ENCODE results near the gene PLEKHG7.
A peak's percentile ranks its signal among the peaks of the same experiment; 100 is the strongest.
"Not testable (repeated sequence)": the region's sequence is repeated elsewhere in the genome, so short reads cannot be mapped to it uniquely, and the experiment has no call there.

Gene PLEKHG7

GRCh38 chr12:92747151-92747550, 44.4 kb downstream of the PLEKHG7 start:
- no peak for DNase-seq (ENCODE audit: low spot score)

GRCh38 chr12:92749691-92750090, 46.9 kb downstream of the PLEKHG7 start:
- not testable (repeated sequence) for DNase-seq (ENCODE audit: low spot score)

- no peak for DNase-seq (ENCODE audit: low spot score)
Observed at GRCh38 chr12:92753976-92754885, 51.4 kb downstream of the PLEKHG7 start.

- no peak for DNase-seq (ENCODE audit: low spot score)
Observed at GRCh38 chr12:92756898-92757596, 54.3 kb downstream of the PLEKHG7 start.

DNA sequence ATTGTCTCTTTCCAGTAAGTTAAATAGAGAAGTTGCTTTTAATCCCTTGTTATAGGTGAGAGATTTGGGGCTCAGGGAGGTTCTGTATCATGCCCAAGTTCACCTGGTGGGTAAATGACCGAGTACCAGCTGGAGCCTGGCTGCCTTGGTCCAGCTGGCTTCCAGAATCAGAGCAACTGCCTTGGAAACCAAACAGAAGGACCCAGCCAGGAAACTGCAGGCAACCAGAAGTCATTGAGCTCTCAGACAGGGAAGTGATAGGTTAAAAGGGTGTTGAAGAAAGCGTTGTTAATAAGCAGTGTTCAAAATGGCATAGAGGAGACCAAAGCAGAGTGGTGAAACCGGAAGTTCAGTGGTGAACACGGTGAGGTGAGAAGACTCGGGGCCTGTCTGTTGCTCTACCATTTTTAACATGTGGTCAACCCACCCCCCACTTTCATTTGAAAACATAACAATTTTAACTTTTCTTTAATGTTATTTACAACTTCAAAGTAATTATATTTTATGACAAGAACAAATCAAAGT, 54.9 kb downstream of the PLEKHG7 start:
- no peak for DNase-seq (ENCODE audit: low spot score)

GRCh38 chr12:92759634-92760268, 57.0 kb downstream of the PLEKHG7 start:
- DNase-seq (ENCODE audit: low spot score), result peak; percentile 92

- DNase-seq (ENCODE audit: low spot score), result no peak
Observed at GRCh38 chr12:92762773-92763172, 60.0 kb downstream of the PLEKHG7 start.

GRCh38 chr12:92764831-92765230, 62.0 kb downstream of the PLEKHG7 start:
- DNase-seq (ENCODE audit: low spot score), result no peak

DNA sequence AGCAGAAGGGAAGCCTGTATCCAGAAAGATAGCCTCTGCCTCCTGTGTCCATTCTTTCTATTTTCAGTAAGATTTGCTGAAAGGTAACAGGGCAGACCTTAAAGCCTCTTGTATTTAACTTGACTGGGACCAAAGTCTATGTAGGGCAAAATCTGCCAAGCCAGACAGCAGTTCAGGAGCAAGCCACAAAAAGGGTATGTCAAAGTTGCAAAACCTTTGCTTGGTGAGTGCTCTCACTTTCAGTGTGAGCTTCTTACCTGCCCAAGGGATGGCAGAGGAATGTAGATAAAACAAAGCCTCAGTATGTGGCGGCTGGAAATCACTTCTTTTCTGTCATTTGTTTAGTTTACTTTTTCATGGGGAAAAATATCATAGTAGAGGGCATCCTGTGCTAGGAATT, 63.1 kb downstream of the PLEKHG7 start:
- DNase-seq (ENCODE audit: low spot score), result no peak

DNA sequence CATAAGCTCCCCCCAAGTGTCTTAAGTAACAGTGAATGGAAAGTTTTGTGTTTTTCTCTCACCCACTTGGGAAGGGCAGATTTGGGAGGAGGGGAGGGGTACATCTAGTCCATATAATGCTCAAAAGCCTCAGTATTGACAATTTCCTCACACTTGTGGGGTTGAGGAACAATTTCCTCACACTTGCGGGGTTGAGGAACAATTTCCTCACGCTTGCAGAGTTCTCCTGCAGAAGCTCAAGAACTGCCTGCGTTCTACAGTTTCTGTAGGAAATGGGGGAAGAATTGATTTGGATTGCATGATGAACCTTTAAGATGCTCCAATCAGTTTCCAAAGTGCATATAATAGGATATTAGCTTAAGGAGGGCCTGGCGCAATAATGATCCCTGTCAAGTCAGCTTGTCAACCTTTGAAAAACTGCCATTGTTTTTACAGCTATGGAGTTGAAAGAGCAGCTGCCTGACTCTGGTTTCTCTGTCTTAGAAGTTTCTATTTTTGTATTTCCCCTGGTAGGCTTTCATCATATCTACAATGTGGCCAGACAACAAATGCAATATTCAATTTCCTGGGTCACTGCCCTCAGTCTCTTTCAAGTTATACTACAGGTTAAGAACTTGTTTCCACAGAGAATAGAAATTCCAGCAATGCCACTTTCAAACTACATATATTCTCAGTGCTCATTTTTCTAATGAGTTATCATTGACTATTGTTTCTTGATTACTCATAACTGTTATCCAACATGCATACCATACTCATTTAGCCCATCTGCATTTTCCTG, 66.5 kb downstream of the PLEKHG7 start:
- no peak for DNase-seq (ENCODE audit: low spot score)

GRCh38 chr12:92771001-92771400, 68.2 kb downstream of the PLEKHG7 start:
- no peak for DNase-seq (ENCODE audit: low spot score)

- DNase-seq (ENCODE audit: low spot score), result no peak
Observed at GRCh38 chr12:92775416-92775815, 72.6 kb downstream of the PLEKHG7 start.

- no peak for DNase-seq (ENCODE audit: low spot score)
Observed at GRCh38 chr12:92778525-92778924, 75.7 kb downstream of the PLEKHG7 start.

GRCh38 chr12:92779902-92780301, 77.1 kb downstream of the PLEKHG7 start:
- no peak for DNase-seq (ENCODE audit: low spot score)

DNA sequence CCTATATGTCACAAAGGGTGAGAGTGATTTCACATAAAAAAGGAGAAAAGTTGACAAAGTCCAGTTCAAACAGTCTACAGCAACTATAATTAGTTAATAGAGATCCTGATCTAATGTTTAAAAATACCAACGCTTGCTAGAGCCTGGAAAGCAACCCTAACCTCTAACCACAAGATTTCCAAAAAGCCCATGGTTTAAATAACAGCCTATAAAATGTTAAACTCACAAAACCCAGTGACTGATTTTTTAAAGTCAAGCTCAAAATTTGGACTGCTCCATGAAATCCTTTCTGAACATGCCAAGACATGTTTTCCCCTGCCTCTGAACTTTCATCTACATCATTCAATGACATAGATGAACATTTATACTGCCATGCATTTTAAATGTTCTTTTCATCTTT, 81.6 kb downstream of the PLEKHG7 start:
- DNase-seq (ENCODE audit: low spot score), result no peak

DNA sequence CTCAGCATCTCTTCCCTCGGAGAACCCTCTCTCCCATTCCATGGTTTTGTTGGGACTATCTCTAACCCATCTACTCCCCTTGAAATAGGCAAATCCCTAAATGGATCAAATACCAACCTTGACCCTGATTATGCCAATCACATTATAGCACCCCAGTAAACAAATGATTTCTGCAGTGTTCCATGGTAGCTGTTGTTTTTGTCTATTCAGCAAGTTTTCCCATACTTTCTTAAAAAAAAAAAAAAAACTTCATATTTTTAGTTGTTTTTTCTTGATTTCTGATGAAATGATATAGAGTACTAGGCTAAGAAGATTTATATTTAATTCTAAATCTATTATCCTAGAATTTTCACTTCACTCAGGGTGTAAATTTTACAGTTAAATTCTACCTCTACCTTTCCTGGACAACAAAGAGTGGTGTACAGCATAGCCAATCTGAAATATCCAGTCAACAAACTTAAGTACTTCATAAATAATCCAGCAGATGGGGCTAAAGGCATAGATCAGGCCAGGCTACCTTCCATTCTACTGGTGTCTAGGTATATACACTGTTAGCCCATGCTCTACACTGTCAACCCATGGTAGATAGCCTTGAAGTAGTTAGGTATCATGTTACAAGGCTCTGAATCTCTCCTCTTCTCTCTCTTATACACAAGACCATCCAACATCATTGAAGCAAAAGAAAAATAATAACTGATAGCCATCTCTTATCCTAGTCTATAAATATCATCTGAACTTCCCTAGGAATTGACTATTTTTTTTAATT, 82.2 kb downstream of the PLEKHG7 start:
- peak; percentile 79 for DNase-seq (ENCODE audit: low spot score)

GRCh38 chr12:92785563-92785950, 82.8 kb downstream of the PLEKHG7 start:
- no peak for DNase-seq (ENCODE audit: low spot score)

GRCh38 chr12:92786045-92786444, 83.3 kb downstream of the PLEKHG7 start:
- DNase-seq (ENCODE audit: low spot score), result no peak

DNA sequence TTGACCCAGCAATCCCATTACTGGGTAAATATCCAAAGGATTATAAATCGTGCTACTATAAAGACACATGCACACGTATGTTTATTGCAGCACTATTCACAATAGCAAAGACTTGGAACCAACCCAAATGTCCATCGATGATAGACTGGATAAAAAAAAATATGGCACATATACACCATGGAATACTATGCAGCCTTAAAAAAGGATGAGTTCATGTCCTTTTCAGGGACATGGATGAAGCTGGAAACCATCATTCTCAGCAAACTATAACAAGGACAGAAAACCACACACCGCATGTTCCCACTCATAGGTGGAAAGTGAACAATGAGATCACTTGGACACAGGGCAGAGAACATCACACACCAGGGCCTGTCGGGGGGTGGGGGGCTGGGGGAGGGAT, 91.6 kb downstream of the PLEKHG7 start:
- not testable (repeated sequence) for DNase-seq (ENCODE audit: low spot score)

DNA sequence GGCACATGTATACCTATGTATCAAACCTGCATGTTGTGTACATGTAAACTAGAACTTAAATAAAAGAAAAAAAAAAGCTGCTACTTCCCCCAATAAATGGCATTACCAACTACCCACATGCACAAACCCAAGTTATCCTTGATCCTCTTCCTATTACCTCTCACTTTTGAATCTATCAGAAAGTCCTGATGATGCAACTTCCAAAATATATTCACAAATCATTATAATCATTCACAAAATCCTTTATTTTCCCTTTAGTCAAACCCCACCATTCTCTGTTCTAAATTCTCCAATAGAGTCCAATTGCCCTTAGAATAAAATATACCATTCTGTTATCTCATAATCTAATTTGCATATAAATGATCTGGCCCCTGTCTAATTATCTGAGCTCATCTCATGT, 92.0 kb downstream of the PLEKHG7 start:
- DNase-seq (ENCODE audit: low spot score), result no peak

GRCh38 chr12:92796650-92797049, 93.9 kb downstream of the PLEKHG7 start:
- peak; percentile 10 for DNase-seq (ENCODE audit: low spot score)
